Upper lobe of left lung (tissue), 4 donors: Measurements from ENCODE around the gene NPSR1.

ENCODE experiments used
- POLR2A ChIP-seq, 4 donors: fragments of 450-650 bp; IDR thresholded peaks; one replicate each; pipeline ENCODE4 v1.5.1; 2016 to 2017; ENCODE audit warnings: antibody characterized with exemption in 4 of 4, mild to moderate bottlenecking in 2 of 4
- POLR2AphosphoS5 ChIP-seq, 2 donors: sonication (generic); formaldehyde crosslinking; IDR thresholded peaks; one replicate each; pipeline ENCODE4 v1.5.1; 2017; ENCODE audit warnings: antibody characterized with exemption in 2 of 2
- TF ChIP-seq, protein P1 (sequence below), 6 experiments: fragments of 450-650 bp in 4 of 6; fragments of 200-600 bp in 2 of 6; sonication (generic) in 2 of 6; IDR thresholded peaks; one replicate each; pipeline ENCODE4 v1.5.1; 2016 to 2019; ENCODE audit warnings: antibody characterized with exemption in 6 of 6

DNA sequence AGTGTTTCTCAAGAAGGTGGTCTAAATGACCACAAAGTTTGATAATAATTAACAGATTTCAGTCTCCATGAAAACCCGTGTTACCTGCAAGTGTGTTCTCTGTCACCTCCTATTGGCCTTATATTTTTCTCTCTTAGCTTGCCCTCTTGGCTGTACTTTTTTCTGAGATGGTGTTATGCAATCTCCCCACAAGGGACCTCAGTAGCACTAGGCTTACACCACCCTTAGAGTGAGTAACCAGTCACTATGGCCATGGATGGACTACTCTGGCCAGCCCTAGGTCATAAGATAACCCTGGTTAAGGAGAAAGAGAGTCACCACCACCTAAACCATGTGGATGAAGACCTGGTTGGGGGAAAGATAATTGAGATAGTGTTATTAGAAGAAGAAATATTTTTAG, 76.8 kb downstream of the NPSR1 start:
- TF ChIP-seq POLR2A (IDR thresholded peaks at IDR 0.05) (no peak), POLR2AphosphoS5 (IDR thresholded peaks at IDR 0.05) (no peak)
- TF ChIP-seq, protein P1, sequence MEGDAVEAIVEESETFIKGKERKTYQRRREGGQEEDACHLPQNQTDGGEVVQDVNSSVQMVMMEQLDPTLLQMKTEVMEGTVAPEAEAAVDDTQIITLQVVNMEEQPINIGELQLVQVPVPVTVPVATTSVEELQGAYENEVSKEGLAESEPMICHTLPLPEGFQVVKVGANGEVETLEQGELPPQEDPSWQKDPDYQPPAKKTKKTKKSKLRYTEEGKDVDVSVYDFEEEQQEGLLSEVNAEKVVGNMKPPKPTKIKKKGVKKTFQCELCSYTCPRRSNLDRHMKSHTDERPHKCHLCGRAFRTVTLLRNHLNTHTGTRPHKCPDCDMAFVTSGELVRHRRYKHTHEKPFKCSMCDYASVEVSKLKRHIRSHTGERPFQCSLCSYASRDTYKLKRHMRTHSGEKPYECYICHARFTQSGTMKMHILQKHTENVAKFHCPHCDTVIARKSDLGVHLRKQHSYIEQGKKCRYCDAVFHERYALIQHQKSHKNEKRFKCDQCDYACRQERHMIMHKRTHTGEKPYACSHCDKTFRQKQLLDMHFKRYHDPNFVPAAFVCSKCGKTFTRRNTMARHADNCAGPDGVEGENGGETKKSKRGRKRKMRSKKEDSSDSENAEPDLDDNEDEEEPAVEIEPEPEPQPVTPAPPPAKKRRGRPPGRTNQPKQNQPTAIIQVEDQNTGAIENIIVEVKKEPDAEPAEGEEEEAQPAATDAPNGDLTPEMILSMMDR (IDR thresholded peaks at IDR 0.05): no peak
